Endodermal cell (in vitro differentiated cells): ENCODE results near the gene TMSB15B. TPM values are rescaled to one million over a fixed set of nuclear protein-coding genes. Genes with fewer than 3 reads are reported as not detected.
"Not testable (repeated sequence)": the region's sequence is repeated elsewhere in the genome, so short reads cannot be mapped to it uniquely, and the experiment has no call there.

Source experiments
- DNase-seq: peaks from one replicate; pipeline ENCODE4 v3.0.0-alpha.2; 2017
- H3K27ac ChIP-seq: 2 replicates; pipeline ENCODE4 v1.5.1; 2013; ENCODE audit warnings: mild to moderate bottlenecking, low read depth, low read length, moderate library complexity
- H3K27me3 ChIP-seq: 2 replicates; pipeline ENCODE4 v1.6.1; 2013; ENCODE audit warnings: mild to moderate bottlenecking, low read length, moderate library complexity; ENCODE audit not compliant: insufficient read depth, control insufficient read depth, poor library complexity, severe bottlenecking
- H3K36me3 ChIP-seq: 2 replicates; pipeline ENCODE4 v1.7.0; 2013; ENCODE audit warnings: mild to moderate bottlenecking, low read length, moderate library complexity; ENCODE audit not compliant: control insufficient read depth, insufficient read depth
- H3K4me1 ChIP-seq: one replicate; pipeline ENCODE4 v1.7.0; 2013; ENCODE audit warnings: low read length; ENCODE audit not compliant: control insufficient read depth, insufficient read depth
- H3K4me3 ChIP-seq: 2 replicates; pipeline ENCODE4 v1.5.1; 2013; ENCODE audit warnings: mild to moderate bottlenecking, low read length, moderate library complexity
- H3K9ac ChIP-seq: 2 replicates; pipeline ENCODE4 v1.6.1; 2013; ENCODE audit warnings: mild to moderate bottlenecking, low read length, moderate library complexity; ENCODE audit not compliant: poor library complexity, severe bottlenecking; ENCODE audit errors: extremely low read depth
- H3K9me3 ChIP-seq: 2 replicates; pipeline ENCODE4 v1.6.1; 2013; ENCODE audit warnings: mild to moderate bottlenecking, low read length, moderate library complexity; ENCODE audit not compliant: control insufficient read depth
- H3K27ac Mint-ChIP-seq: 2 replicates; pipeline ENCODE4 v1.8.0; 2020; ENCODE audit warnings: mixed read lengths
- H3K27me3 Mint-ChIP-seq: 2 replicates; pipeline ENCODE4 v1.8.0; 2021; ENCODE audit warnings: mild to moderate bottlenecking, mixed read lengths; ENCODE audit not compliant: insufficient read depth
- H3K36me3 Mint-ChIP-seq: 2 replicates; pipeline ENCODE4 v1.8.0; 2020; ENCODE audit warnings: low read depth, mixed read lengths
- H3K4me1 Mint-ChIP-seq: 2 replicates; pipeline ENCODE4 v1.8.0; 2020; ENCODE audit warnings: mixed read lengths
- H3K4me3 Mint-ChIP-seq: 2 replicates; pipeline ENCODE4 v1.8.0; 2020; ENCODE audit warnings: mild to moderate bottlenecking, moderate library complexity, mixed read lengths
- H3K9me3 Mint-ChIP-seq: 2 replicates; pipeline ENCODE4 v1.8.0; 2020; ENCODE audit warnings: mild to moderate bottlenecking, mixed read lengths
- CTCF ChIP-seq: fragments of 200-600 bp; sonication (generic); conservative IDR thresholded peaks from 2 replicates; pipeline ENCODE4 v1.5.0; 2021; ENCODE audit warnings: antibody characterized with exemption, mild to moderate bottlenecking
- whole genome bisulfite sequencing, 2 experiments: methylation state at CpG; one replicate each; pipeline versions ENCODE4 v1.1.5 to v1.1.7; 2013; ENCODE audit warnings: missing lambda C conversion rate in 2 of 2, mixed read lengths in 1 of 2; ENCODE audit not compliant: insufficient coverage in 1 of 2, insufficient read length in 1 of 2; 5-methylcytosine and 5-hydroxymethylcytosine counted together
- total RNA-seq, 2 donors: library from RNA; stranded (reverse); fragmentation: NEBNext Ultra II Directional in 1 of 2; extraction: Animal tissue kit (Norgen Biotek cat#: 25700) in 1 of 2; gene quantifications; 2 replicates in 1 of 2; 3 replicates in 1 of 2; pipeline ENCODE4 v1.2.1, GENCODE V29; 2021

The TMSB15B gene
- total RNA-seq, 2 donors from 2014 or later: 19.3 to 21.0 TPM

- Mint-ChIP-seq H3K4me1 (no peaks in the 10 kb centered on the region), H3K27ac (no peak overlapping the region), H3K36me3 (no peaks in the 10 kb centered on the region), H3K4me3 (no peak overlapping the region), H3K27me3 (peaks cover 11% of the 10 kb centered on the region), H3K9me3 (peaks cover 14% of the 10 kb centered on the region)
- no peak for DNase-seq
- H3K36me3 ChIP-seq: no peaks in the 10 kb centered on the region
- no peak for TF ChIP-seq CTCF
- H3K27ac ChIP-seq: no peak overlapping the region
- H3K27me3 ChIP-seq: no peaks in the 10 kb centered on the region
- no peaks in the 10 kb centered on the region for H3K9me3 ChIP-seq
- H3K4me3 ChIP-seq: no peak overlapping the region
- WGBS, 2 experiments: 94% methylated on average over 6 of the region's 6 CpGs; no CpG with 5 or more reads in 1 of the 2 experiments
- no peaks in the 10 kb centered on the region for H3K4me1 ChIP-seq
- no peak overlapping the region for H3K9ac ChIP-seq
Measured at GRCh38 chrX:103954259-103954658, 8.2 kb upstream of the TMSB15B start.

- H3K4me3 Mint-ChIP-seq, H3K4me1 Mint-ChIP-seq, H3K4me1 ChIP-seq, H3K4me3 ChIP-seq, H3K27ac Mint-ChIP-seq, DNase-seq, H3K36me3 Mint-ChIP-seq, H3K9me3 Mint-ChIP-seq, H3K27me3 Mint-ChIP-seq, H3K9me3 ChIP-seq, H3K9ac ChIP-seq, H3K36me3 ChIP-seq, H3K27ac ChIP-seq, H3K27me3 ChIP-seq: not testable (repeated sequence)
- WGBS, 2 experiments: no CpG with 5 or more reads among the region's 6 CpGs
Measured at GRCh38 chrX:103960599-103960998, 1.8 kb upstream of the TMSB15B start.

- not testable (repeated sequence) for H3K36me3 Mint-ChIP-seq, H3K27ac Mint-ChIP-seq, H3K4me1 ChIP-seq, H3K4me1 Mint-ChIP-seq, H3K27ac ChIP-seq, H3K36me3 ChIP-seq, H3K27me3 Mint-ChIP-seq, H3K9me3 Mint-ChIP-seq, H3K4me3 Mint-ChIP-seq, H3K4me3 ChIP-seq, H3K9ac ChIP-seq, DNase-seq, H3K9me3 ChIP-seq, H3K27me3 ChIP-seq
- WGBS, 2 experiments: no CpG with 5 or more reads among the region's 13 CpGs
Measured at GRCh38 chrX:103983508-103983907, 21.1 kb downstream of the TMSB15B start.

GRCh38 chrX:103999234-103999633 is 36.8 kb downstream of the TMSB15B start:
- no peak overlapping the region for H3K27ac Mint-ChIP-seq

More at GRCh38 chrX:103999234-103999633, 36.8 kb downstream of the TMSB15B start:
- H3K4me3 ChIP-seq: no peak overlapping the region
- Mint-ChIP-seq H3K27me3 (no peaks in the 10 kb centered on the region), H3K4me3 (no peak overlapping the region), H3K4me1 (peaks cover 10% of the 10 kb centered on the region), H3K36me3 (no peaks in the 10 kb centered on the region), H3K9me3 (peaks cover 51% of the 10 kb centered on the region)
- no peaks in the 10 kb centered on the region for H3K36me3 ChIP-seq
- TF ChIP-seq CTCF: peak; percentile 20
- no peak overlapping the region for H3K27ac ChIP-seq
- no peaks in the 10 kb centered on the region for H3K9me3 ChIP-seq
- no peak overlapping the region for H3K9ac ChIP-seq
- no peak for DNase-seq
- 70 to 83% methylated on average over 2 to 4 of the region's 5 CpGs for WGBS, 2 experiments
- no peaks in the 10 kb centered on the region for H3K4me1 ChIP-seq
- no peaks in the 10 kb centered on the region for H3K27me3 ChIP-seq
